Activated CD4-positive, alpha-beta T cell treated with anti-CD3 and anti-CD28 coated beads, Interleukin-10, Interleukin-2, amounts not matched to agents 100 ng/mL and 50 ng/mL, durations not matched to agents 16 hours and 8 hours (primary cell): ENCODE results near the gene FGG.
"Not testable (repeated sequence)": the region's sequence is repeated elsewhere in the genome, so short reads cannot be mapped to it uniquely, and the experiment has no call there.

Source experiments
- DNase-seq: peaks from one replicate; pipeline ENCODE4 v3.0.0-alpha.2; 2020

FGG gene

GRCh38 chr4:154609532-154609931, 2.9 kb downstream of the FGG start:
- DNase-seq, result no peak

- no peak for DNase-seq
Observed at GRCh38 chr4:154608361-154609252, 3.8 kb downstream of the FGG start.

- DNase-seq, result no peak
Observed at GRCh38 chr4:154606728-154607723, 5.4 kb downstream of the FGG start.

GRCh38 chr4:154604696-154605200, 7.7 kb downstream of the FGG start:
- no peak for DNase-seq

DNA sequence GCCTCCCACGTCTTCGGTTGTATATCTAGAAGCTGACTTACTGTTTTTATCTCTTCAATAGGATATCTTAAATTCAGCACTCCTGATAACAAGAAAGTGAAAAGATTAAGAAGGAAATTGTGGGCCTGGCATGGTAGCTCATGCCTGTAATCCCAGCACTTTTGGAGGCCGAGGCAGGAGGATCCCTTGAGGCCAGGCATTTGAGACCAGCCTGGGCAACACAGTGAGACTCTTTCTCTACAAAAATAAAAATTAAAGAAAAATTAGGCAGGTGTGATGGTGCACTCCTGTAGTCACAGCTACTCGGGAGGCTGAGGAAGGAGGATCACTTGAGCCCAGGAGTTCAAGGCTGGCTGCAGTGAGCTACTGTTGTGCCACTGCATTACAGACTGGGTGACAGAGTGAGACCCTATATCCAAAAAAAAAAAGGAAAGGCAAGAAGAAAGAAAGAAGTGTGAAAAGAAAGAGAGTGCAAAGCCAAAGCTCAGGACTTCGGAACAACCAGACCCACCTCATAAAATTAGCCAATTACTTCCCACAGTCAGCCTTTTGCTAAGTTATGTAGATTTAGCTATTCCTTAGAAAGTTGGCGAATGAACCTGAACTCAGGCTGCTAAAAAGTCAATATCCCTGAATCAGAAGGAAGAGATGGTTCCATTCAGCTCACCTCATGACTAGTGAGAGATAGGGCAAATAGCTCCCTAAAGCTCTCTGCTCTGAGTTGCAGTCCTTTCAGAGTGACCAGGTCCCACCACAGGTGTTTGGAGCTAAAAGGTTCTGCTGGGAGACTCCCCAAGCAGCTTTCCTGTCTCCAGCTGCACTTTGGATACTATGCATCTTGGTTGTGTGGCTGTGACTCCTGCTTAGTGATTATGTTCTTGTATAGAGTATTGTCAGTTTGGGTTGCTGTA, 9.2 kb downstream of the FGG start:
- no peak for DNase-seq

DNA sequence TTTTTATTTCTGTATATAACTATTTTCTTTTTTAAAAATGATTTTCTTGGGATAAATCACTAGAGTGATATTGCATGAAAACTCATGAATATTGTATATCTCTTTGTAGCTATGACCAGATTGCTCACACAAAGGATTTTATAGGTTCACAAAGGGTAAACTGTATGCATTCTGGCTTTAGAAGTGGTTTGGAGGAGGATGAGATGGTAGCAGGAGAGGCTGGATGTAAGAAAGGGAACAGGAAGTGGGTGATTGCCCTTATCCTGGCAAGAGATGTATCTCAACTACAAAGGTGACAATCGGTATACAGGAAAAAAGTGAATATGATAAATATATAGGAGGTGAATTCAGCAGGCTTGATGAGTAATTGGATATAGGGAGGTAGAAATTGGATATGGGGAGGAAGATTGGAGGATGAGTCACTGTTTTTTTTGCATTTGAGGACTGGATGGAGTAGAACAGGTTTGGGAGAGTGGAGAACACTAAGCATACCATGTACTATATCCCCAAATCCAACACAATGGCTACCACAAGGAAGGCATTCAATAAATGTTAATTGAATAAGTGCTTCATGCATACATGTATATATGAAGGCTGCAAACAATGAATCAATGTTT, 9.9 kb downstream of the FGG start:
- DNase-seq, result no peak

DNA sequence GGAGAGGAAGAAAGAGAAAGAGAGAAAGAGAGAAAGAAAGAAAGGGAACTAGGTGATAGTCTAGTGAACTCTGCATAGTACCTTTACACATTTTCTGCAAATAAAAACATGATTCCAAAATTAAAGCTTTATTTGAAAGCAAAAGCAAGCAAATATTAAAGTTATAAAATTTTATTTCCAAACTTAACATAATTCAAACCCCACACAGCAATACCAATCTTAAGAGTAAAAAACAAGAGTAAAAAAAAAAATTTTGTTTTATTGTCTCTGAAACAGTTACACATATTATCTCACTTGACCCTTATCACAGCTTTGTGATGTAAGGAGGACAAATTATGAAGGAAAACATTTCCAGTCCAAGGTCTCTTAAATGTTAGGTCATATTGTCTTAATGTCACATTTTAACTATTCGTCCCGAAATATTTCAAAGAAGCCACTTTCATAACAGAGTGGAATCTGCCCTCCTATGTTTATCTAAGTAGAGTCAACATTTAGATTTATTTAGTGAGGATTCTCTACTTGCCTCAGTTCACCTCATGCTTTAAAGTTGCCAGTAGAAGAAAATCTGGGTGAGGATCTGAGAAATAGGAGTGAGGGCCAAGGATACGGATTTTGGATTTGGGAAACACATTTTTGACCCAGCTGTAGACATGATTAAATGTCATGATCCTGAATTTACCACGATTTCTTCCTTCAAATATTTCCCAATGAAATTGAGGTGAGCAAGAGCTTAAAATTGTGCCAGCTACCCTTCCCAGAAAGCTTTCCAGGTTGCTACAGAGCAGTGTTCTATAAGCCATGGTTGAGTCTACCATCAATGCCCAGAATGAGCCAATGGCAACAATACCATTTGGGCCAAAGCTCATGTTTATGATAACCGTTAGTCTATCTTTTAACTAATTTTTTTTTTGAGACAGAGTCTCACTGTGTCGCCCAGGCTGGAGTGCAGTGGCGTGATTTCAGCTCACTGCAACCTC, 14.4 kb downstream of the FGG start:
- DNase-seq, result no peak

GRCh38 chr4:154597281-154597680, 15.2 kb downstream of the FGG start:
- DNase-seq, result not testable (repeated sequence)

DNA sequence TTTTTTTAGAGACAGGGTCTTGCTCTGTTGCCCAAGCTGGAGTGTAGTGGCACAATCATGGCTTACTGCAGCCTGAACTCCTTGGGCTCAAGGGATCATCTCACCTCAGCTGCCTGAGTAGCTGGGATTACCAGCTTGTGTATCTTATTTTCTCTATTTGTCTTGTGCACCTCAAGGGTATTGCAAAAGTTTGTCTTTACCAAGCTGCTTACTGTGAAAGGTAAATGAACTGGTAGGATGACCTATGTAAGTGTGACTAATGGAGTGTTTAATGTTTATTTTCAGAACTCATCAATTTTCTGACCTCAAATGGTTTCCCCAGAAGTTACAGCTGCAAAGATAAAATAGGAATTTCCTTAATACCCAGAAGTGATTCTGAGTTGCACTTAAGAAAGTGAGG, 16.6 kb downstream of the FGG start:
- no peak for DNase-seq

- not testable (repeated sequence) for DNase-seq
Observed at GRCh38 chr4:154594343-154594742, 18.1 kb downstream of the FGG start.

DNA sequence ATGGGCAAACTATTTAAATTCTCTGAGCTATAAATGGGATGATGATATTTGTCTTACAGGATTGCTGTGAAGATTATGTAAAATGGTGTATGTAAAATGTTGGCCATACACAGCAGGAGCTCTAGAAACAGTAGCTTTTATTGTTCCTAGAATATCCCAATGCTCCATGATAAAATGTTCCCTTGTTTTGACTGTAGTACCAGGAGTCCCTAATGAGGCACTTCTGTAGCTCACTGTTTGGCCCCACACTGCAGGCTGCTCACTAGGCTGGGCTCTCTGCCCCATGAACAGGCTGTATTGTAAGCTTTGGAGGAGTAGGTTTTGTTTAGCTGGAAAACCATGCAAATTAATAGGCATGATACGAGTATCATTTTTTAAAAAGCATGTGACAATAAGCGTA, 18.6 kb downstream of the FGG start:
- DNase-seq, result no peak

- DNase-seq, result no peak
Observed at GRCh38 chr4:154591890-154592289, 20.6 kb downstream of the FGG start.

- no peak for DNase-seq
Observed at GRCh38 chr4:154590329-154591006, 22.0 kb downstream of the FGG start, which contains the start of gene FGA. Gene FGA (minus strand): TSS chr4:154590742. CDS start chr4:154590687, 55 bp downstream.

DNA sequence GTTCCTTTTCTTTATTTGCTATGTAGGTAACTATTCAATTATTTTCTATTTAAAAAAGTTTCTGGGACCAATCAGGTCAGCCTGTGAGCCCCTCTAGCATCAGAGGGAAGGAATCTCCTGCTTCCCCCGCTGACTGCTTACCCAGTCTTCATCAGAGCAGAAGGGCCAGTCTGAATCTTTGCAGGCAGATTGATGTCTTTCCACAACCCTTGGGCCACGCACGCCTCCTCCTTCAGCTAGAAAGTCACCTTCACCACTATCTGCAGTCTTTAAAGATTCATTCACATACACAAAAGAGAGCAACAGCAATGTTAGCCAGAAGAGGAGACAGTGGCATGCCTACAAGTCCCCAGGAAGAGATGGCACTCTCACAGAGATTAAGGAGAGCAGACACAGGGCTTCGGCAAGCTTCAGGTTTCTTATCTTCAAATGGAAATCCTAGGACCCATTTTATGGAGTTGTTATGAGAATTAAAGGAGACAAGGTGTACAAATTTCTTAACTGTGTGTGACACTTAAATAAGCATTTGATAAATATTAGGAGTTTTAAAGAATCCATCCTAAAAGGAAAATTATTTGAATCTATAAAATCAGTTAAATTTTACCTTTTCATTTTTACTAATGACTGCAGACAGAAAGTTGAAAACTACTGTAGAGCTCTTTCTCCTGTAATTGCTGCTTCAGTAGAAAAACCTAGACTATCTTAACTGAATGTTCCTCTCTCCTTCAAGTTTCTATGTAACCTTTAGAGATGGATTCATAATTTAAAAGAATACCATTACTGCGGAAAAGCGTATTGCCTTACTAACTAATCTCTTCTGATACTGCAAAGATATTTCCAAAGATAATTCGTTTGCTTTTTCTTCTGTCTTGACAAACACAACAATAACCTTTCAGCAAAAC, 22.9 kb downstream of the FGG start:
- DNase-seq, result no peak

- no peak for DNase-seq
Observed at GRCh38 chr4:154588198-154588597, 24.3 kb downstream of the FGG start.

DNA sequence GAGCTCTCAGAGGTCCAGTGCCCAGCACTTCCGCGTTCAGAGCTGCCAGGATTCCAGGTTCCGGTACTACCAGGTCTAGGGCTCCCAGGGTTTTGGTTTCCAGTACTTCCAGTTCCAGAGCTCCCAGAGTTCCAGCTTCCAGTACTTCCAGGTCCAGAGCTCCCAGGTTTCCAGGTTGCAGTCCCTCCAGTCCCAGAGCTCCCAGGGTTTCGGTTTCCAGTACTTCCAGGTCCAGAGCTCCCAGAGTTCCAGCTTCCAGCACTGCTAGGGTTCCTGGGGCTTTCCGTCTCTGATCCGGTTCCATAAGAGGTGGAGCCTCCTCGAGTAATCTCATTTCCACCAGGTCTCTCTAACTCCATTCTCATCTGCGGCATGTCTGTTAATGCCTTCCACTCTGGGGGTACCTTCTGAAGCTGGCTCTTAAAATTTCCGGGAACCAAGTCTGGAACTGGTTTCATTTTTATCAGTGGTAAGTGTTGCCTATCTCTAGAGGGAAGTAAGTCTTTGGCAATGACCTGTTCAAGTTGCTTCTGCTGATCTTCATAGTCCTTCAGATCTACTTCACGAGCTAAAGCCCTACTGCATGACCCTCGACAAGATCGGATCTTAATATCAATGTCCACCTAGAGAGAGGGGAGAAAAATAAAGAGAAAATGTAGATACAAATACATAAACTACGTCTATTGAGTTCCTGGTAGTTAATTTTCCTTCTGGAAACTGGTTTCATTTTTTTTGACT, 26.0 kb downstream of the FGG start:
- DNase-seq, result no peak

GRCh38 chr4:154585369-154586018, 27.0 kb downstream of the FGG start:
- DNase-seq, result no peak
